Islet of Langerhans (tissue), 1 donor: ENCODE measurements around the gene CEBPG.

Experiments used
- FAIRE-seq: peaks from one replicate; lab custom pipeline; 2011; peaks lifted over from hg19 to GRCh38; lab: Jason Lieb, UNC

CEBPG gene

GRCh38 chr19:33373453-33374235 lies at the start of gene CEBPG:
Gene CEBPG, plus strand, starts transcription at chr19:33373709. Its CDS starts 5,531 bp downstream, at chr19:33379240.
- no peak for FAIRE-seq

- FAIRE-seq: no peak
Observed at GRCh38 chr19:33324628-33325027, 48.9 kb upstream of the CEBPG start.

GRCh38 chr19:33325920-33326319 lies 47.6 kb upstream of the CEBPG start:
- no peak for FAIRE-seq

GRCh38 chr19:33329060-33329459 lies 44.4 kb upstream of the CEBPG start:
- FAIRE-seq: no peak

- FAIRE-seq: no peak
Observed at GRCh38 chr19:33329736-33330135, 43.8 kb upstream of the CEBPG start.

GRCh38 chr19:33332248-33332647 lies 41.3 kb upstream of the CEBPG start:
- no peak for FAIRE-seq

- no peak for FAIRE-seq
Observed at GRCh38 chr19:33333151-33333550, 40.4 kb upstream of the CEBPG start.

- no peak for FAIRE-seq
Observed at GRCh38 chr19:33333642-33334041, 39.9 kb upstream of the CEBPG start.

- no peak for FAIRE-seq
Observed at GRCh38 chr19:33334271-33334670, 39.2 kb upstream of the CEBPG start.

GRCh38 chr19:33335446-33335845 lies 38.1 kb upstream of the CEBPG start:
- FAIRE-seq: no peak

GRCh38 chr19:33339016-33339984 lies 34.2 kb upstream of the CEBPG start:
- FAIRE-seq: no peak

GRCh38 chr19:33340991-33341390 lies 32.5 kb upstream of the CEBPG start:
- no peak for FAIRE-seq

- FAIRE-seq: no peak
Observed at GRCh38 chr19:33343301-33343700, 30.2 kb upstream of the CEBPG start.

- FAIRE-seq: no peak
Observed at GRCh38 chr19:33343859-33344572, 29.5 kb upstream of the CEBPG start.

- no peak for FAIRE-seq
Observed at GRCh38 chr19:33344573-33344925, 29.0 kb upstream of the CEBPG start.

GRCh38 chr19:33345163-33345562 lies 28.3 kb upstream of the CEBPG start:
- no peak for FAIRE-seq

- FAIRE-seq: no peak
Observed at GRCh38 chr19:33346665-33347064, 26.8 kb upstream of the CEBPG start.

GRCh38 chr19:33347300-33347699 lies 26.2 kb upstream of the CEBPG start:
- FAIRE-seq: no peak

GRCh38 chr19:33348301-33349010 lies 25.1 kb upstream of the CEBPG start:
- no peak for FAIRE-seq

GRCh38 chr19:33349319-33350289 lies 23.9 kb upstream of the CEBPG start:
- no peak for FAIRE-seq
